Upper lobe of left lung (tissue), 4 donors: ENCODE data around the gene HIRA.

Experiments
- POLR2AphosphoS5 ChIP-seq, 2 donors: sonication (generic); formaldehyde crosslinking; IDR thresholded peaks; one replicate each; pipeline ENCODE4 v1.5.1; 2017; ENCODE audit warnings: antibody characterized with exemption in 2 of 2
- TF ChIP-seq, protein P1 (sequence below), 6 experiments: fragments of 450-650 bp in 4 of 6; fragments of 200-600 bp in 2 of 6; sonication (generic) in 2 of 6; IDR thresholded peaks; one replicate each; pipeline ENCODE4 v1.5.1; 2016 to 2019; ENCODE audit warnings: antibody characterized with exemption in 6 of 6

GRCh38 chr22:19438298-19438697 is 6.8 kb upstream of the HIRA start:
- TF ChIP-seq, protein P1, sequence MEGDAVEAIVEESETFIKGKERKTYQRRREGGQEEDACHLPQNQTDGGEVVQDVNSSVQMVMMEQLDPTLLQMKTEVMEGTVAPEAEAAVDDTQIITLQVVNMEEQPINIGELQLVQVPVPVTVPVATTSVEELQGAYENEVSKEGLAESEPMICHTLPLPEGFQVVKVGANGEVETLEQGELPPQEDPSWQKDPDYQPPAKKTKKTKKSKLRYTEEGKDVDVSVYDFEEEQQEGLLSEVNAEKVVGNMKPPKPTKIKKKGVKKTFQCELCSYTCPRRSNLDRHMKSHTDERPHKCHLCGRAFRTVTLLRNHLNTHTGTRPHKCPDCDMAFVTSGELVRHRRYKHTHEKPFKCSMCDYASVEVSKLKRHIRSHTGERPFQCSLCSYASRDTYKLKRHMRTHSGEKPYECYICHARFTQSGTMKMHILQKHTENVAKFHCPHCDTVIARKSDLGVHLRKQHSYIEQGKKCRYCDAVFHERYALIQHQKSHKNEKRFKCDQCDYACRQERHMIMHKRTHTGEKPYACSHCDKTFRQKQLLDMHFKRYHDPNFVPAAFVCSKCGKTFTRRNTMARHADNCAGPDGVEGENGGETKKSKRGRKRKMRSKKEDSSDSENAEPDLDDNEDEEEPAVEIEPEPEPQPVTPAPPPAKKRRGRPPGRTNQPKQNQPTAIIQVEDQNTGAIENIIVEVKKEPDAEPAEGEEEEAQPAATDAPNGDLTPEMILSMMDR (IDR thresholded peaks at IDR 0.05) = no peak
- TF ChIP-seq POLR2AphosphoS5 (IDR thresholded peaks at IDR 0.05) = no peak
